GM20000 (cell line): Measurements from ENCODE around the gene SPAM1.

ENCODE experiments used
- DNase-seq: peaks from one replicate; pipeline ENCODE4 v3.0.0; 2012; ENCODE audit warnings: low spot score
- TF ChIP-seq, protein P1 (sequence below): IDR thresholded peaks from 2 replicates; pipeline ENCODE4 v1.5.1; 2012; ENCODE audit warnings: mild to moderate bottlenecking, control low read depth; ENCODE audit errors: extremely low read depth, missing control alignments

SPAM1 gene

DNA sequence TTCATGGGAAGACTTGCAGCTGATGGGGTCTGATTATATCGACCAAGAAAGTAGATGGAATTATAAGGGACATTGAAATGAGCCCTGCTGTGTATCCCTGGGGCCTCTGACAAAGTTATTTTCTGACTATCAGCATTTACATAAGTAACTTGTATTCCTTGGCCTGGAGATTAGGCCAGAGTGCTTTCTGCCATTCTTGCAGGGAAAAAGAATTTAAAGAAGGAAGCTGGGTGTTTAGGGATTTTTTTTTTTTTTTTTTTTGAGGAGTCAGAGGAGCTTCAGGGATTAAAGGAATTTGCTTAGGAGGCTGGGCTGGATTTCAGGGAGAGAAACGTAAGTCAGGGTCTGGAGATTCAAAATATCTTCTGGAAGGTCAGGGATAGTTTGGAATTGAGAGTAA is 4.6 kb downstream of the SPAM1 start:
- TF ChIP-seq, protein P1, sequence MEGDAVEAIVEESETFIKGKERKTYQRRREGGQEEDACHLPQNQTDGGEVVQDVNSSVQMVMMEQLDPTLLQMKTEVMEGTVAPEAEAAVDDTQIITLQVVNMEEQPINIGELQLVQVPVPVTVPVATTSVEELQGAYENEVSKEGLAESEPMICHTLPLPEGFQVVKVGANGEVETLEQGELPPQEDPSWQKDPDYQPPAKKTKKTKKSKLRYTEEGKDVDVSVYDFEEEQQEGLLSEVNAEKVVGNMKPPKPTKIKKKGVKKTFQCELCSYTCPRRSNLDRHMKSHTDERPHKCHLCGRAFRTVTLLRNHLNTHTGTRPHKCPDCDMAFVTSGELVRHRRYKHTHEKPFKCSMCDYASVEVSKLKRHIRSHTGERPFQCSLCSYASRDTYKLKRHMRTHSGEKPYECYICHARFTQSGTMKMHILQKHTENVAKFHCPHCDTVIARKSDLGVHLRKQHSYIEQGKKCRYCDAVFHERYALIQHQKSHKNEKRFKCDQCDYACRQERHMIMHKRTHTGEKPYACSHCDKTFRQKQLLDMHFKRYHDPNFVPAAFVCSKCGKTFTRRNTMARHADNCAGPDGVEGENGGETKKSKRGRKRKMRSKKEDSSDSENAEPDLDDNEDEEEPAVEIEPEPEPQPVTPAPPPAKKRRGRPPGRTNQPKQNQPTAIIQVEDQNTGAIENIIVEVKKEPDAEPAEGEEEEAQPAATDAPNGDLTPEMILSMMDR, result no peak
- no peak for DNase-seq

GRCh38 chr7:123935436-123936381 is 10.7 kb downstream of the SPAM1 start:
- TF ChIP-seq, protein P1, result no peak
- no peak for DNase-seq

- TF ChIP-seq, protein P1, result no peak
These were observed 11.3 kb downstream of the SPAM1 start for GRCh38 chr7:123936388-123936787.

GRCh38 chr7:123939784-123940183 is 14.7 kb downstream of the SPAM1 start:
- TF ChIP-seq, protein P1, result no peak
- no peak for DNase-seq

More at GRCh38 chr7:123936388-123936787, 11.3 kb downstream of the SPAM1 start:
- DNase-seq, result no peak

DNA sequence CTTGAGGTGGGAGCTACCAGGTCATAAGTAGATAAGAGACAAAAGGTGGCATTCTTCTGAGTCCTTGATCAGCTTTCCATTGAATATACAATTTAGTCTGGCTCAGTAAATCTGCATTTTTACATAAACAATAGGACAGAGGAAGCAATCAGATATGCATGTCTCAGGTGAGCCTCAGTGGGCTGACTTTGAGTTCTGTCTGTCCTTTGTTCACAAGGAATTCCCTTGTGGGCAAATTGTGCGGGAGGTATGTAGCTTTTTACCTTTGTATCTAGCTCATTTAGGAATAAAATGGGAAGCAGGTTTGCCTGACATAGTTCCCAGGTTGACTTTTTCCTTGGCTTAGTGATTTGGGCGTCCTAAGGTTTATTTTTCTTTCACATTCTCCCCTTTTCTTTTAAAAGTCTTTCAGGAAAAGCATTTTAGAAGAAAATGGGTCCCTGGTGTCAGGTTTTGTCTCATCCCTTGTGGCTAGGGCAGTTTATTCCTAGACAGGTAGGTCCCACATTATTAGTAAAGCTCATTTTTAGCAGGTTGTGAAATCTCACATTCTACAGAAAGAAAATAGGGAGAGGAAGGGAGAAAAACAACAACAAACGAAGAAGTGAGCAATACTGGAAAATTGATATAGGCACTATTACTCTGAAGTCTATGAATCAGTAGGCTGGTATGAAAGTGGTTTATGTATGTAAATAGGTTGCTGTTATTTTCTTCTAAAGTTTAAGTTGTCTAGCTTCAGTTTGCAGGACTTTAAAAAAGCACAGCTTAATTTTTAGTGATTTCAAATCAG is 16.5 kb downstream of the SPAM1 start:
- no peak for DNase-seq
- TF ChIP-seq, protein P1, result no peak

DNA sequence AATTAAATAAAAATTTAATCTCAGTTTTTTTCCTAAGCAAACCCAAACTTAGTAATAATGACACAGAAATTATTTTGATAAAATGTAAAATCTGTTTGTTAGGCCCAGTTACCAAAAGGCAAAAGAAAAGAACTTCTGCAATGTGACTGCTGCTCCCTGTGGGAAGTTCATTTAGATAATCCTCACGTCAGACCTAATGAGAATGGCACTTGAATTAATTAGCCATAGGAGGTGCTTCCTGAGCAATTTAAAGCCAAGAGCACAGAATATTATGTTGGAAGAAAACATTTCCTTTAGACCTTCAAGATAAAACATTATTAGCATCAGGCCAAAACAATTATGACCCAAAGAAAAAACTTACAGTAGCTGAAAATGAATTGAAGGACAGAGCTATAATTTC is 19.4 kb downstream of the SPAM1 start:
- DNase-seq, result no peak
- TF ChIP-seq, protein P1, result no peak

DNA sequence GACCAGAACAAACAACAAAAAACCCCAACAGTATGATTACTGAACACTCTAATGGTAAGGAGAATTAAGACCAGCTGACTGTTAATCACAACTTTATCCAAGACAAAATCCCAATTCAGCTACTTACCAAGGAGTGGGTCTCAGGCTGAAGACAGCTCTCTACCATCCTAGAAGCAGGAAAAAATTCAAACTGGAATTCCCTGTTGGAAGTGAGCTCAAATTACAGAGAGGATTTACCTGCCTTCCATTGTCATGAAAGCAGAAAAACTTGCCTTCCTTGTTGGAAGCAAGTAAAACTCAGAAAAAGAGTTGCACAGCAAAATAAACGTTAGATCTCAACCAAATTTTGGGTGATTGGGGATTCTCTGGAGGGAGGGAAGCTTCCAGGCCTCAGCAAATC is 20.9 kb downstream of the SPAM1 start:
- no peak for DNase-seq
- TF ChIP-seq, protein P1, result no peak
